C4-2B (cell line): ENCODE measurements around the gene TRAPPC14.

ENCODE experiments used
- CTCF ChIP-seq: fragments of 450-650 bp; conservative IDR thresholded peaks from 2 replicates; pipeline ENCODE4 v1.5.1; 2017; ENCODE audit warnings: mild to moderate bottlenecking
- ZFX ChIP-seq: fragments of 450-650 bp; IDR thresholded peaks from 2 replicates; pipeline ENCODE4 v1.6.1; 2017

GRCh38 chr7:100126239-100126930, 32.1 kb downstream of the TRAPPC14 start:
- no peak for TF ChIP-seq CTCF
- TF ChIP-seq ZFX = no peak
